Activated T-cell treated with anti-CD3 and anti-CD28 coated beads, Interleukin-2, amount 50 U/mL, for 1 hour (primary cell): ENCODE results near the gene UTP18.

Experiments
- DNase-seq: peaks from one replicate; pipeline ENCODE4 v3.0.0-alpha.2; 2020

The UTP18 gene

DNA sequence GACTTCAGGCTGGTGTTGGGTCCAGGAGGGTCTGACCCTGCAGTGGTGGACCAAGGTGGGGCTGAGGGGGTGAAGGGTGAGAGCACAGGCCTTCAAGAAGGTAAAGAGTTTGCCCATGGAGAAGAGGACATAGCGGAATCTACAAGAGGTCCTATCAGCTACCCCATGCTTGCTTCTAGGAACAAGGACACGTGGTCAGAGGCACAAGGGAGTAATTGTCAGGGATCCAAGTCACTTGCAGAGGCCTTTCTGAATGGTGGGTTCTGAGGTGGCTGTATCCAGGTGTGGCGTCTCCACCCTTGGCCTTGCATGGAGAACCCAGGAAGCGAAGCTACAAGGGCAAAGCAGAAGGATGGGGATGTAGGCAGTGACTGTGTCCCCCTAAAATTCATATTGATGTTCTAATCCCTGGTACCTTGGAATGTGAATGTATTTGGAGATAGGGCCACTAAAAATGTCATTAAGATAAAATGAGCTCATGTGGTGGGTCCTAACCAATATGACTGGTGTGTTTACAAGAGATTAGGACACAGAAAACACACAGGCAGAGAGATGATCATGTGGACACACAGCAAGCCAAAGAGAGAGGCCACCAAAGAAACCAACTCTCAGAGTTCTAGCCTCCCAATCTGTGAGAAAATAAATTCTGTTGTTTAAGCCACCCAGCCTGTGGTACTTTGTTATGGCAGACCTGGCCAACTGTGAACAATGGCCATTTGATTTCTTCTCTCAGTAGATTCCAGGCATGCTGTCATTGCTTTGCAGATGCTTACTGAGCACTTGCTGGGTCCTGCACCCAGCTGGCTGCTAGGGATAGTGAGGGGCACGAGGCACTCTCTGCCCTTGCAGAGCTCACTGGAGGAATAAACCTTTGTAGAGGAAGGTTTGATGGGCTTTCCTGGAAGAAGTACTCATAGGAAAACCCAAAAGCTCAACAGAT is 75.8 kb downstream of the UTP18 start:
- DNase-seq = no peak

DNA sequence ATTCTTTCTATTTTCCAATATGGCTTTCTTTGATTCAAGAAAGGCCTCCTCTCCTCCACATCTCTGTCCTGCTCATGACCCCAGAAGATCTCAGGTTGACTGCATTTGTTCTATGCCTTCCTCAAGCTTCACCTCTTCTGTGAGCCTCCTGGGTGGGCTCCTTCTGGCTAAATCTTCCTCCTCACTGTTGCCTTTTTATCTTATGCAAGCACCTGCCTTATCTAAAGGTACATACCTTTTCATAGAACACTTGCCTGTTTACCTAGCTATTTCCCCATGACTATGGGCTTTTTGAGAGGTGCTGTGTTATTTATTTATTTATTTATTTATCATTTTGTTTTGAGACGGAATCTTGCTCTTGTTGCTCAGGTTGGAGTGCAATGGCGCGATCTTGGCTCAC is 81.1 kb downstream of the UTP18 start:
- no peak for DNase-seq

DNA sequence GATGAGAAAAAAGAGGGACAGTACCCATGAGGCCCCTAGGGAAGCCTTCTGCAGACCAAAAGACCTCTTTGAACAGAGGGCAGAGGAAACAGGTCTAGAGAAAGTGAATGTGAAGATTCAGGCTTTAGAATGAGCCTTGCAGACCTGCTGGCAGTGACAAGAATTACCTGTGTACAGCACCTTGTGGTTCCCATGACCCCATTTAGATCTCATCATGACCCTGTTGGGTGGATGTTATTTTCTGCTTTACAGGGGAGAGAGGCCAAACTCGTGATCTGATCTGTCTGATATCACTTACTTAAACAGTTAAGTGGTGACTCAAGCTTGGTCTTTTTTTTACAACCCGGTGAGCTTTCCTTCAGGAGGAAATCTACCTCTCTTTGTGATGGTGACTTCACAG is 81.9 kb downstream of the UTP18 start:
- no peak for DNase-seq

DNA sequence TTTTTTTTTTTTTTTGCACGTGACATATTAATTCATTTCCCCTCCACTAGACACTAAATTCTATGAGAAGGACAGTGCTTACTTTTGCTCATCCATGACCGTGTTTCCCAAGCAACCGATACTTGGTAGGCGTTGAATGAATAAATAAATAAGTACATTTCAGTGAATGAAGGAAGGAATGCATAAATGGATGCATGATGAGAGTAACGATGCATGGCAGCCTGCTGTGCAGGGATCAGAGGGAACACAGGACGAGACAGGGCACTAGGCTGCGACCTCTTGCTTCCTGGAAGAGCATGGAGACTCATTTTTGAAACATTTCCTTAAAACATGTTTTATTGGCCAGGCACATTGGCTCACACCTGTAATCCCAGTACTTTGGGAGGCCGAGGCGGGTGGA is 84.2 kb downstream of the UTP18 start:
- DNase-seq = no peak

DNA sequence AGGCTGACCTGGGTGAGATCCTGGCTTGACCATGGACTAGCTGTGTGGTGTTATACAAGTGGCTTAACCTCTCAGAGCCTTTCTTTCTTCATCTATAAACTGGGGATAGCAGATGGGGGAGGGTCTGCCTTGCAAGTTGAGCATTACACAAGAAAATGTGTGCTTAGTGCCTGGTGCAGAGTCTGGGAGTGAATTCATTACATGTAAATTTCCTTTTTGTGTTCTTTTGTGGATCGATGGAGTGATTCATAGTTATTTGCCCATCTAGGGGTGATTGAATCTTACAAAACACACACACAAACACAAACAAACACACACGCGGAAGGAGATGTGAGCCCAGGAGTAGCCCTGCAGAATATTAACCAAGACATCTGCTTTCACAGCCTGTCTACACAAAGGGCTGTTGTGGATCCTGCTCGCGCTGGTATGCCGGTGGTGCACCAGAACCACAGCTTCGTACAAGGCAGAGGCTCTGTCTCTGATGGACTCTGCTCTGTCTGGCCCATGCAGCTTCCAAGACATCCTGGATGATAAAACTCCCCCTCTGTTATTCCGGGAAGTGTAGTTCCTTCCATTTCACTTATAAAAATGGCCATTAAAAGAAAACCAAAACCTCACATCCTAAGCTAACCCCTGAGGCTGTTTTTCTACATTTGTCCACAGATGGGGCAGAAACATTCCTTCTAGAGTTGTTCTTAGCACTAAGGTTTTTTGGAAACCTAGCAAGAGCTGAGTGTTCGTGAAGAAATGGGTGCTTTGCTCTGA is 86.1 kb downstream of the UTP18 start:
- DNase-seq = no peak
